Cardiac fibroblast (primary cell): Measurements from ENCODE around the gene PTMA.

ENCODE experiments used
- DNase-seq, 2 donors: peaks; one replicate each; pipeline versions ENCODE4 v3.0.0 to v3.0.0-alpha.2; 2010; ENCODE audit warnings: low read depth in 2 of 2
- H3K4me3 ChIP-seq, 2 donors: replicated peaks in 1 of 2; 1 replicate in 1 of 2; 2 replicates in 1 of 2; pipeline ENCODE4 v1.5.1; 2011; ENCODE audit warnings: low read depth in 2 of 2, low read length in 2 of 2, mild to moderate bottlenecking in 2 of 2, moderate library complexity in 1 of 2
- CTCF ChIP-seq: IDR thresholded peaks from one replicate; pipeline ENCODE4 v1.5.1; 2011; ENCODE audit warnings: low read depth, mild to moderate bottlenecking, low read length, inconsistent platforms

Gene PTMA

GRCh38 chr2:231701456-231702373 is 6.6 kb upstream of the PTMA start:
- DNase-seq, result peak; percentile 29 to 87
- no peak overlapping the region for H3K4me3 ChIP-seq
- no peak for TF ChIP-seq CTCF

- TF ChIP-seq CTCF, result no peak
- no peak overlapping the region for H3K4me3 ChIP-seq
- DNase-seq, result no peak
These were observed 4.3 kb upstream of the PTMA start for GRCh38 chr2:231704017-231704416.

- H3K4me3 ChIP-seq, result peak overlapping the region; percentile 68 to 73
- peak; percentile 87 for TF ChIP-seq CTCF
- peak; percentile 99 for DNase-seq
These were observed 1.3 kb upstream of the PTMA start for GRCh38 chr2:231706731-231707624.

- DNase-seq, result peak in 1 of 2 donors; percentile 62
- H3K4me3 ChIP-seq, result peak overlapping the region; percentile 37 to 52
- TF ChIP-seq CTCF, result no peak
These were observed 749 bp upstream of the PTMA start for GRCh38 chr2:231707625-231707926.

GRCh38 chr2:231708773-231709635 is 679 bp downstream of the PTMA start:
- peak overlapping the region; percentile 76 to 78 for H3K4me3 ChIP-seq
- DNase-seq, result peak; percentile 46 to 48
- TF ChIP-seq CTCF, result no peak

- no peak for TF ChIP-seq CTCF
- peak in 1 of 2 donors; percentile 46 for DNase-seq
- H3K4me3 ChIP-seq, result peak overlapping the region; percentile 76 to 78
These were observed 1.3 kb downstream of the PTMA start for GRCh38 chr2:231709636-231709980.
